GM12878 (cell line): ENCODE results near the gene SPRR3. TPM values are rescaled to one million over a fixed set of nuclear protein-coding genes. Genes with fewer than 3 reads are reported as not detected.

Source experiments
- ATAC-seq: fragments of 200-7000 bp; cut with Tn5 transposase; 3 replicates; pipeline ENCODE4 v1.9.1; 2020; ENCODE audit warnings: mild to moderate bottlenecking, moderate library complexity
- BruUV-seq: library from RNA; stranded (reverse); fragments of 400-500 nt; replicated peaks from 2 replicates; lab custom pipeline; 2021; lab: Mats Ljungman, UMichigan
- CTCF ChIA-PET: fragments of 300-600 bp; sonication (Branson Sonifier 250); formaldehyde crosslinking; extraction: SDS; loops from one replicate; lab custom pipeline; 2021; ENCODE audit warnings: inconsistent platforms; lab: Yijun Ruan, JAX
- POLR2A ChIA-PET: fragments of 350-600 bp; formaldehyde crosslinking; extraction: SDS; loops from one replicate; lab custom pipeline; 2021; ENCODE audit warnings: inconsistent platforms; lab: Charles Lee
- RAD21 ChIA-PET: fragments of 300-600 bp; sonication (Branson Sonifier 250); formaldehyde crosslinking; loops from one replicate; lab custom pipeline; 2023; ENCODE audit warnings: antibody characterized with exemption; ENCODE audit not compliant: unreplicated experiment; lab: Charles Lee
- SMC1A ChIA-PET: fragments of 300-600 bp; sonication (Branson Sonifier 250); formaldehyde crosslinking; loops from one replicate; lab custom pipeline; 2023; ENCODE audit not compliant: unreplicated experiment, uncharacterized antibody; lab: Charles Lee
- DNase-seq: peaks from one replicate; pipeline ENCODE4 v3.0.0-alpha.2; 2011; ENCODE audit warnings: low read depth, low spot score
- FAIRE-seq: peaks from 3 replicates; lab custom pipeline; 2011; peaks lifted over from hg19 to GRCh38; lab: Jason Lieb, UNC
- H2AFZ ChIP-seq: 2 replicates; pipeline ENCODE4 v1.6.0; 2011; ENCODE audit warnings: low read depth, low read length, control low read depth; ENCODE audit not compliant: control insufficient read depth
- H3K27ac ChIP-seq: 2 replicates; pipeline ENCODE4 v1.5.1; 2011; ENCODE audit warnings: control low read depth; ENCODE audit not compliant: control insufficient read depth, insufficient read depth
- H3K27me3 ChIP-seq, 2 experiments: replicated peaks in 1 of 2; 2 replicates each; pipeline versions ENCODE4 v1.6.0 to v1.6.1; 2011; ENCODE audit warnings: low read length in 1 of 2; ENCODE audit not compliant: control insufficient read depth in 2 of 2, insufficient read depth in 2 of 2
- H3K36me3 ChIP-seq, 2 experiments: 2 replicates each; pipeline ENCODE4 v1.5.1; 2011; ENCODE audit warnings: low read length in 1 of 2; ENCODE audit not compliant: control insufficient read depth in 2 of 2, insufficient read depth in 2 of 2
- H3K4me1 ChIP-seq: 2 replicates; pipeline ENCODE4 v1.6.1; 2011; ENCODE audit warnings: mild to moderate bottlenecking, low read length, moderate library complexity, mixed read lengths; ENCODE audit not compliant: control insufficient read depth, insufficient read depth
- H3K4me2 ChIP-seq: 2 replicates; pipeline ENCODE4 v1.6.0; 2011; ENCODE audit warnings: control low read depth; ENCODE audit not compliant: control insufficient read depth, insufficient read depth
- H3K4me3 ChIP-seq: fragments of 200-600 bp; sonication (generic); 2 replicates; pipeline ENCODE4 v1.5.1; 2016
- H3K79me2 ChIP-seq: 2 replicates; pipeline ENCODE4 v1.6.0; 2011; ENCODE audit warnings: low read length; ENCODE audit not compliant: control insufficient read depth, insufficient read depth
- H3K9ac ChIP-seq: 2 replicates; pipeline ENCODE4 v1.8.0; 2011; ENCODE audit warnings: low read length, control low read depth, mixed read lengths; ENCODE audit not compliant: control insufficient read depth, insufficient read depth
- H3K9me3 ChIP-seq: replicated peaks from 3 replicates; pipeline ENCODE4 v1.5.1; 2011; ENCODE audit warnings: mild to moderate bottlenecking, low read length; ENCODE audit not compliant: control insufficient read depth, insufficient read depth
- H4K20me1 ChIP-seq: 2 replicates; pipeline ENCODE4 v1.6.0; 2011; ENCODE audit not compliant: control insufficient read depth, insufficient read depth
- WGBS: methylation state at CpG from one replicate; pipeline ENCODE4 v1.1.6; 2016; ENCODE audit warnings: low lambda C conversion rate; ENCODE audit not compliant: insufficient replicate concordance, insufficient coverage; ENCODE audit errors: missing lambda C conversion rate; 5-methylcytosine and 5-hydroxymethylcytosine counted together
- in situ Hi-C: fragments of 300-500 bp; cut with MboI; formaldehyde crosslinking; loops from 9 replicates; pipeline ENCODE4 v1.14.3; 2018; ENCODE audit warnings: mixed read lengths
- intact Hi-C: fragments of 100-400 bp; cut with micrococcal nuclease; formaldehyde crosslinking; loops from one replicate; pipeline ENCODE4 v1.14.2; 2022; ENCODE audit not compliant: unreplicated experiment
- polyA plus RNA-seq, 11 experiments: library from polyadenylated mRNA; depleted of rRNA in 4 of 11; unstranded in 6 of 11; stranded (reverse) in 5 of 11; fragments of >200 nt; fragmentation: Nextera tagmentation in 4 of 11; fragmentation: Illumina TruSeq in 1 of 11; extraction: Ambion mirVana in 4 of 11; extraction: Trizol in 1 of 11; gene quantifications; 1 replicate in 1 of 11; 2 replicates in 10 of 11; pipeline versions ENCODE4 v1.2.1 to v1.2.3, GENCODE V29; 2011 to 2016; ENCODE audit warnings: inconsistent platforms in 2 of 11, missing spikeins in 2 of 11, low read depth in 1 of 11
- total RNA-seq, 4 experiments: library from RNA; depleted of rRNA in 3 of 4; stranded (reverse); fragments of >200 nt in 3 of 4; fragmentation: Illumina TruSeq in 1 of 4; extraction: Trizol in 1 of 4; gene quantifications; 2 replicates each; pipeline versions ENCODE4 v1.2.1 to v1.2.3, GENCODE V29; 2013 to 2021
- TF ChIP-seq, protein P1 (sequence below): fragments of 450-650 bp; IDR thresholded peaks from 2 replicates; pipeline ENCODE4 v1.6.1; 2016; ENCODE audit warnings: mild to moderate bottlenecking, moderate library complexity, borderline replicate concordance

The SPRR3 gene
- total and polyA plus RNA-seq, 10 of the 15 experiments (the other 5 are each of a cell fraction or from before 2014, with no cell fraction given) = not detected

DNA sequence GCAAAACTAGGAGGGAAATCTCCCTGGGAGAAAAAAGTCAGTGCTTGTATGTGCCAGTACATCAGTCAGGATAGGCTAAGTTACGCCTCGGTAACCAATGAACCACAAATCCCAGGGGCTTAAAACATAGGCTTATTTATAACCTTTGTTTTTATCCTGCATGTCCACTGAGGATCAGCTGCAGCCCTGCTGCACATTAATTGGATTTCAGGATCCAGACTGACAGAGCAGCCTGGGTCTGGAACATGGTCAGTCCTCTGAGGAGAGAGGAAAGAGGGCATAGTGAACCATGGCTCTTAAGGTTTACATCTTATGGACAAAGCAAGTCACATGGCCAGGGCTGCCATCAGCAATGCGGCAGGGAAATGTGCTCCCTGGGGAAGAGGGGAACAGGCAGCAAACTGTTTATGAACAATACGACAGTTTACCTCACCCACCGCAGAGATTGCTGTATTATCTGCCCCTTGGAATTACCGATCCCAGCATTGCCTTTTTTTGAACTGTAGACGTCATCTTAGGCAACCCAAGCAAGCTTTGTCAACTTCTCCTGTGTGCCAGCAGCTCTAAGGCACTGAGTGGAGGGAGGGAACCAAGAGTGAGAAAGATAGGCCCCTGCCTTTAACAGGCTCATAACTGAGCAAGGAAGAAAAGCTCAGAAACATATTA is 40.2 kb upstream of the SPRR3 start:
- H4K20me1 ChIP-seq = no peaks in the 10 kb centered on the region
- H3K4me3 ChIP-seq = no peak overlapping the region
- H3K4me1 ChIP-seq = no peaks in the 10 kb centered on the region
- H3K36me3 ChIP-seq = no peaks in the 10 kb centered on the region
- no peak overlapping the region for H3K27ac ChIP-seq
- in situ Hi-C loops = no loop called here
- TF ChIP-seq, protein P1, sequence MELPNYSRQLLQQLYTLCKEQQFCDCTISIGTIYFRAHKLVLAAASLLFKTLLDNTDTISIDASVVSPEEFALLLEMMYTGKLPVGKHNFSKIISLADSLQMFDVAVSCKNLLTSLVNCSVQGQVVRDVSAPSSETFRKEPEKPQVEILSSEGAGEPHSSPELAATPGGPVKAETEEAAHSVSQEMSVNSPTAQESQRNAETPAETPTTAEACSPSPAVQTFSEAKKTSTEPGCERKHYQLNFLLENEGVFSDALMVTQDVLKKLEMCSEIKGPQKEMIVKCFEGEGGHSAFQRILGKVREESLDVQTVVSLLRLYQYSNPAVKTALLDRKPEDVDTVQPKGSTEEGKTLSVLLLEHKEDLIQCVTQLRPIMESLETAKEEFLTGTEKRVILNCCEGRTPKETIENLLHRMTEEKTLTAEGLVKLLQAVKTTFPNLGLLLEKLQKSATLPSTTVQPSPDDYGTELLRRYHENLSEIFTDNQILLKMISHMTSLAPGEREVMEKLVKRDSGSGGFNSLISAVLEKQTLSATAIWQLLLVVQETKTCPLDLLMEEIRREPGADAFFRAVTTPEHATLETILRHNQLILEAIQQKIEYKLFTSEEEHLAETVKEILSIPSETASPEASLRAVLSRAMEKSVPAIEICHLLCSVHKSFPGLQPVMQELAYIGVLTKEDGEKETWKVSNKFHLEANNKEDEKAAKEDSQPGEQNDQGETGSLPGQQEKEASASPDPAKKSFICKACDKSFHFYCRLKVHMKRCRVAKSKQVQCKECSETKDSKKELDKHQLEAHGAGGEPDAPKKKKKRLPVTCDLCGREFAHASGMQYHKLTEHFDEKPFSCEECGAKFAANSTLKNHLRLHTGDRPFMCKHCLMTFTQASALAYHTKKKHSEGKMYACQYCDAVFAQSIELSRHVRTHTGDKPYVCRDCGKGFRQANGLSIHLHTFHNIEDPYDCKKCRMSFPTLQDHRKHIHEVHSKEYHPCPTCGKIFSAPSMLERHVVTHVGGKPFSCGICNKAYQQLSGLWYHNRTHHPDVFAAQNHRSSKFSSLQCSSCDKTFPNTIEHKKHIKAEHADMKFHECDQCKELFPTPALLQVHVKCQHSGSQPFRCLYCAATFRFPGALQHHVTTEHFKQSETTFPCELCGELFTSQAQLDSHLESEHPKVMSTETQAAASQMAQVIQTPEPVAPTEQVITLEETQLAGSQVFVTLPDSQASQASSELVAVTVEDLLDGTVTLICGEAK = no peak
- TF ChIP-seq, all 136 proteins: peak for 0
- intact Hi-C loops = loop anchor here (10.0 kb wide), 1 partner anchor 263 kb away; no protein-coding TSS in a partner anchor
- ATAC-seq (0 out of 3 replicates have a peak, but pooled peaks have one; percentile 14), DNase-seq (no peak), FAIRE-seq (no peak)
- ChIA-PET POLR2A (interaction anchor here (0.5 kb wide), 1 partner anchor 87 kb away, joined by 3 read pairs; no protein-coding TSS in a partner anchor), CTCF (interaction anchor here (0.7 to 7.6 kb wide), 10 partner anchors 7 to 316 kb away, joined by 3 to 66 read pairs (median 5); partner anchors contain the start of gene SPRR4), SMC1A (interaction anchor here (0.9 to 2.7 kb wide), 5 partner anchors 9 to 269 kb away, joined by 3 to 28 read pairs (median 4); partner anchors contain the start of gene SPRR4), RAD21 (interaction anchor here (0.6 to 2.1 kb wide), 6 partner anchors 72 to 327 kb away, joined by 3 to 27 read pairs (median 6); no protein-coding TSS in a partner anchor)
- no peaks in the 10 kb centered on the region for H3K9me3 ChIP-seq
- 5% methylated on average over 7 of the region's 7 CpGs for WGBS
- H2AFZ ChIP-seq = no peak overlapping the region
- H3K79me2 ChIP-seq = no peaks in the 10 kb centered on the region
- no peak overlapping the region for H3K9ac ChIP-seq
- peaks cover 0 to 2% of the 10 kb centered on the region in 2 experiments; a peak in 1 of 4 replicates for H3K27me3 ChIP-seq
- no TSS peak for BruUV-seq
- no peak overlapping the region for H3K4me2 ChIP-seq
